Measurements from ENCODE around the gene H3-3A.
"Not testable (repeated sequence)": the region's sequence is repeated elsewhere in the genome, so short reads cannot be mapped to it uniquely, and the experiment has no call there.

H3-3A gene

DNA sequence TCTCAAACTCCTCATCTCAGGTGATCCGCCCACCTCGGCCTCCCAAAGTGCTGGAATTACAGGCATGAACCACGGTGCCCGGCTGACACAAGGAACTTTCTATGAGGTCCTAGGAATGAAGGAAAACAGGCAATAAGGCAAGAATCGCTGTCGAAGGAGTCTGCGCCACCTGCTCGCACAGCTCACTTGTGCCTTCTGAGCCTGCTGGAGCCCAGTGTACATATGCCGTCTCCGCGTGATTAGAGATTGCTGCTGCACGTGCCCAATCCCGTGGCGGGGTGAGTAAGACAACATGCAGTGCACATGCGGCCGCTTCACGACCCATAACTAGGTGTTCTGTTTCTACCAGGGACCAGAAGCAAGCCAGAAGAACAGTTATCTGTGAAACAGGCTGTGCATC is 24.3 kb downstream of the H3-3A start:
- DNase-seq, result no peak

DNA sequence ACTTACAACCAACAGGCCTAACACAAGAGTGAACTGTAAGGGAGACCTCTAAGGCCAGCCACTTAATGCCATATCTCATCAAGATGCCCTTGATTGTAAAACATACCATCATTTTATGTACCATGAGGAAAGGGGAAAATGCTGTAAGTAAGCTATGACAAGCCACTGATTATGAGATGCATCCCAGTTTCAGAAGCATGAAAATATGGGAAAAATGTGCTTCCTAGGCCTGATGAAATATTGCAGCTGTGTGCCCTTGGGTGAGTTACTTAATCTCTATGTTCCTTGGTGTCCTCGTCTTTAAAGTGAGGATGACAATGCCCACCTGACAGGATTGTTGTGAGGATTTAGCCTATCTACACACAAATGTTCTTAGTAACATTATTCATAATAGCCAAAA is 28.9 kb downstream of the H3-3A start:
- DNase-seq, result no peak

DNA sequence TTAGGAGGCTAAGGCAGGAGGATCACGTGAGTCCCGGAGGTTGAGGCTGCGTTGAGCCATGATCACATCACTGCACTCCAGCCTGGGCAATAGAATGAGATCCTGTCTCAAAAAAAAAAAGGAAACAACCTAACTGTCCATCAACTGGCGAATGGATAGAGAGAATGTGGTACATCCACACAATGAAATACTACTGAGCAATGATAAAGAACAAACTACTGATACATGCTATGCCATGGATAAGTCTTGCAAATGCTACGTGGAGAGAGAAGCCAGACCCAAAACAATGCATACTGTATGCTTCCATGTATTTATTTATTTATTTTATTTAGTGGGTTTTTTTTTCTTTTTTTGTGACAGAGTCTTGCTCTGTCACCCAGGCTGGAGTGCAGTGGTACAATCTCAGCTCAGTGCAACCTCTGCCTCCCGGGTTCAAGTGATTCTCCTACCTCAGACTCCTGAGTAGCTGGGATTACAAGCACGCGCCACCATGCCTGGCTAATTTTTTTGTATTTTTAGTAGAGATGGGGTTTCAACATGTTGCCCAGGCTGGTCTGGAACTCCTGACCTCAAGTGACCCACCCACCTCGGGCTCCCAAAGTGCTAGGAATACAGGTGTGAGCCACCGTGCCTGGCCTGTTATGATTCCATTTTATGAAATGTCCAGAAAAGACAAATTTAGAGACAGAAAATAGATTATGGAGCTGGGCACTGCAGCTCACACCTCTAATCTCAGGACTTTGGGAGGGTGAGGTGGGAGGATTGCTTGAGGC is 29.7 kb downstream of the H3-3A start:
- not testable (repeated sequence) for DNase-seq

DNA sequence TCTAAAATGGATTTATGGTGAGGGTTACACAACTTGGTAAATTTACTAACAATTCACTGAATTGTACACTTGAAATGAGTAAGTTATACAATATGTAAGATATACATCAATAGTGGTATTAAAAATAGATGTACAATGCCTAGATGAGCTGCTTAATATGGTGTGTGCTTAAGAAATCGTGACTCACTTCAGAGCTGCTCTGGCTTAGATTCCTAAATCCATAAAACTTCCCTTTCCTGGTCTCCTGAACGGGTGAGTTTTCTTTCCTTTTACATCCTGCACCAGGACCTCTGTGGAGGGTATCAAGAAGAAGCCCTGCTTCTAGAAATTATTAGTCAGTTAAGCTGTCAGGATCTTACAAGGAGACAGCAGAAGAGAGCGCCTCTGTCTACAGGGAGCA is 30.4 kb downstream of the H3-3A start:
- no peak for DNase-seq

DNA sequence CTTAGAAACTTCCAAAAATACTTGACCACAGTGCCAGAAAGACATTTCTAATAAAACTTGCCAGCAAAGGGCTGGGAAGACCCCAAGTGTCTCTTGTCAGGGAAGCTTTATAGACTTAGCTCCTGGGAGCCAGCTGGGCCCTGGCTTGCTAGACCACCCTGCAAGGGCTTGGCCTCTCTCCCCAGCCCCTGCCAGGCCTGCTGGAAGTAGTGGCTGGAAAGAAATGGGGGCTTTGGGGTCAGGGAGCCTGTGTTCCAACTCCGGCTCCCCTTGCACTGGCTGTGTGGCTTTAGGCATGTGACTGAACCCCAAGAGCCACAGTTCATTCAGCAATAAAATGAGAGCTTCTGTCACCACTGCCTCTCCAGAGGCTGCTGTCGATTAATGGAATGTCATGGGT is 31.1 kb downstream of the H3-3A start:
- no peak for DNase-seq

DNA sequence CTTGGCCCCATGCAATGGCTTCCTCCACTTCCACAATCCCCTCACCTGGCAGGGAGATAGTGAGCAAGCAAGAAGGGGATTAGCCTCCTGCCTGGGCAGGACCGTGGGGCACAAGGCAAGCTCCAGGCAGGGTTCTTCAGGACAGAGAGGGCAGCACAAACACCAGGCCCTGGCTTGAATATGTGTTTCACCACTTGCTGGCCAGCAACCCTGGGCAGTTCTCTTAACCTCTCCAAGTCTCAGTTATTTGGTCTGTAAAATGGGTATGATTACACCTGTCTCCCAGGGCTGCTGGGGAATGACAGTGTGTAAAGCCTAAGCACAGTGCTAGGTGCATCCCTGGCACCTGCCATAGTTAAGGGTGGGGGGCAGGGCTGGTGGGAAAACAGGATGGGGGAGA is 31.9 kb downstream of the H3-3A start:
- DNase-seq, result no peak

DNA sequence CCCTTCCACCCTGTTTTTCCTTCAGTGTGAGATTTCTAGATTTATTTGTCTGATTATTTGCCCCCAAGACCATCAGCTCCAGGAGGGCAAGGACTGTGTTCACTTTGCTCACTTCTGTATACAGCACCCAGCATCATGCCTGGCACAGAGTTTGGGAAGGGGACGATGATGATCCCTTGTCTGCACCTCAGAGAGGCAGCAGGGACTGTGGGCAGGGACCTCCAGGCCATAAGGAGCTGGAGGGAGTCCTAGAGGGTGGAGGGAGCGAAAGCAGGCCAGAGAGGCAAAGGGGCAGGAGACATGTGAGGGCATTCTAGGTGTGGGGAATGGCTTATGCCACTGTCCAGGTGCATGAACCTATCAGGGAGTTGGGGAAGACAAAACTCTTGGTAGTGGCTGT is 32.8 kb downstream of the H3-3A start:
- DNase-seq, result no peak

DNA sequence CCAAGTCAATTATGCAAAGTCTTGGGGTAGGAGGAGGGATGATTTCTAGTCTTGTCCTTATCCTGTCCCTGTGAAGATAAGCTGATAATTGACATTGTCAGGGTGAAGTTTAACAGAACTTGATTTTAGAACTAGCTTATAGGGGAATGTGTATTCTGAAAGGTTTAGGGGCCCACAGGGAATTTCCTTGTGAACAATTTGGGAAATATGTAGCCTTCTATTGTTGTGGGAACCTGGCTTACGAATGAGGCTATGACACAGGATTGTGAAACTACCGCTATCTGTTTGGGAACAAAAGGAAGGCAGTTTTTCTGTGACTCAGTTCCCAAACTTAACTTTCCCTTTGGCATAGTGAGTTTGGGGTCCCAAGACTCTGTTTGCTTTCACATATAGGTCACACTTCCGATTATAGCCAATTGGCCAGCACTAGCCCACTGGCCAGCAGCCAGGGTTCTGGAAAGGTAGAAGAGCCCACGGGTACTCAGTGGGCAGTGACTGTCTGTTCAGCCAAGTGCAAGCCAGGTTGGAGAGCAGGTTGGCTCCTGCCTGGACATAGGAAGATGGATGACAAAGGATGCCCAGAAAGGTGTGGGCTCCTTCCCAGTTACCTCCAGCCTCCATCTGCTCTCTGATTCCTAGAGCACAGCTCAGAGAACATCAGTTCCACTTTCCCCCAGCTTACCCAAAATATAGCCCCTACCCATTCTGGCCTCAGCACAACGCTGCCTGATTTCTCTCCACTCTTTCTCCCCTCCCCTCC is 35.5 kb downstream of the H3-3A start:
- DNase-seq, result no peak

DNA sequence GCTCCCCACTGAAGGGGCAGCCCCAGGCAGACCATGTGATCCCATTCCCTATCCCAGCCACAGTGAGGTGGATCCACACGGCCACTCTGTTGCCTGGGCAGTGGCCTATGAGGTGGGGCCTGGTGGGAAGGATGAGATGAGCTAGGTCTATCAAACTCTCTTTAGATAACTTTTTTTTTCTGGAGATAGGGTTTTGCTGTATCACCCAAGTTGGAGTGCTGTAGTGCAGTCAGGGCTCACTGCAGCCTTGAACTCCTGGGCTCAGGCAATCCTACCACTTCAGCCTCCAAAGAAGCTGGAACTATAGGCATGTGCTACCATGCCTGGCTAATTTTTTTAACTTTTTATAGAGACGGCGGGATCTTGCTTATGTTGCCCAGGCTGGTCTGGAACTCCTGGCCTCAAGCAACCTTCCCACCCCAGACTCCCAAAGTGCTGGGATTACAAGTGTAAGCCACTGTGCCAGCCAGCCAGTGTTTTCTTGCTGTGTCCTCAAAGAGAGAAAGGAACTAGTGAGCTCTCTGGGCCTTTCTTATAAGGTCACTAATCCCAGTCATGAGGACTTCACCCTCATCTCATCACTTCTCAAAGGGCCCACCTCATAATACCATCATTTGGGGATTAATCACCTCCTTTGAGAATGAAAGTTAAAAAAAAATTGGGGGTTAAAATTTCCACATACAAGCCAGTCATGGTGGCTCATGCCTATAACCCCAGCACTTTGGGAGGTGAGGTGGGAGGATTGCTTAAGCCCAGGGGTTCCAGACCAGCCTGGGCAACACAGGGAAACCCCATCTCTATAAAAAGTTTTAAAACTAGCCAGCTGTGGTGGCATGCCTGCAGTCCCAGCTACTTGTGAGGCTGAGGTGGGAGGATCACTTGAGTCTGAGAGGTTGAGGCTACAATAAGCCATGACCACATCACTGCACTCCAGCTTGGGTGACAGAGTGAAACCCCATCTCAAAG is 36.6 kb downstream of the H3-3A start:
- no peak for DNase-seq

DNA sequence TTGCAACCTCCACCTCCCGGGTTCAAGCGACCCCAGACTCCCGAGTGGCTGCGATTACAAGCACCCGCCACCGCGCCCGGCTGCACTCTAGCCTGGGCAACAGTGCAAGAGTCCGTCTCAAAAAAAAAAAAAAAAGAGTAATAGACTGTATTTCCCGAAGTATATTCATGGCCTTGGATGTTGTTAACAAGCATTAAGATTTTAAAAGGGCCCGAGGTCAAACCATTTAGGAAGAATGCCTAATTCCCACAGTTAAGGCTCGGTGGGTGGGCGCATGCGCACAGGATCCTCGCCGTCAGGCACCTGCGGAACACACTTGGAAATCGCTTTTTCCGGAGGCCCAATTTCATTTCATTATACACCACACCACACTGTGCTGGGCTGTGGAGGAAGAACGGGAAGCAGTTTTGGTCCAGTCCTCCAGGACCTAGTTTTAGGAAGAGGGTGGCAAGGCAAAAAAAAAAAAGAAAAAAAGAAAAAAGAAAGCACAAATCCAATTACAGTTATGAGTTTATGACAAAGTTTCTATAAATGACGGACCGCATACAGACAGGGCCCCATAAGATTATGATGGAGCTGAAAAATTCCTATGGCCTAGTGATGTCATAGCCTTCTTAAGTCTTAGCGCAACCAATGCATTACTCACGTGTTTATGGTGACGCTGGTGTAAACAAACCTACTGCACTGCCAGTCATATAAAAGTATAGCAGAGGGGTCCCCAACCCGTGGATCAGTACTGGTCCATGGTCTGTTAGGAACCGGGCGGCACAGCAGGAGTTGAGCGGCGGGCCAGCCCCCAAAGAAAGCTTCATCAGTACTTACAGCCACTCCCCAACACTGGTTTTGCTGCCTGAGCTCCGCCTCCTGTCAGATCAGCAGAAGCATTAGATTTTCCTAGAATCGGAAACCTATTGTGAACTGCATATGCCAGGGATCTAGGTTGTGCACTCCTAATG is 38.2 kb downstream of the H3-3A start:
- peak; percentile 25 for DNase-seq

DNA sequence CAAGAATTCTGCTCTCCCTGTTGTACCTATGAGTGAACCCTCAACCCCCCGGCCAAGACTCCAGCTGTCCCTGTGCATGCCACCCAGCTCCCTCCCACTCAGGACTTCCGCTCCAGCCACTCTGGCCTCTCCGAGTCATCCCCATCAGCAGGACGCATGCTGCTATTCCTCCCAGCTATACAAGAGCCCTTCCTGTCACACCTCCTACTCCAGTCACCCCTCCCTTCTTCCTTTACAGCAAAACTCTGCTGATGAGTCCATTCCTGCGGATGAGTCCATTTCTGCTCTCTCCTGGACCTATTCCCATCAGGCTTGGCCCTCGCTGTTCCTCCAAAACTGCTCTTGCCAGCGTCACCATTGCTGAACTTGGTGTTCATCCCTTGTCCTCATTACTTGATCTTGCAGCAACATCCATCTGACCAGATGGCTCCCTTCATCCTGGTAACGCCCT is 42.2 kb downstream of the H3-3A start:
- no peak for DNase-seq

DNA sequence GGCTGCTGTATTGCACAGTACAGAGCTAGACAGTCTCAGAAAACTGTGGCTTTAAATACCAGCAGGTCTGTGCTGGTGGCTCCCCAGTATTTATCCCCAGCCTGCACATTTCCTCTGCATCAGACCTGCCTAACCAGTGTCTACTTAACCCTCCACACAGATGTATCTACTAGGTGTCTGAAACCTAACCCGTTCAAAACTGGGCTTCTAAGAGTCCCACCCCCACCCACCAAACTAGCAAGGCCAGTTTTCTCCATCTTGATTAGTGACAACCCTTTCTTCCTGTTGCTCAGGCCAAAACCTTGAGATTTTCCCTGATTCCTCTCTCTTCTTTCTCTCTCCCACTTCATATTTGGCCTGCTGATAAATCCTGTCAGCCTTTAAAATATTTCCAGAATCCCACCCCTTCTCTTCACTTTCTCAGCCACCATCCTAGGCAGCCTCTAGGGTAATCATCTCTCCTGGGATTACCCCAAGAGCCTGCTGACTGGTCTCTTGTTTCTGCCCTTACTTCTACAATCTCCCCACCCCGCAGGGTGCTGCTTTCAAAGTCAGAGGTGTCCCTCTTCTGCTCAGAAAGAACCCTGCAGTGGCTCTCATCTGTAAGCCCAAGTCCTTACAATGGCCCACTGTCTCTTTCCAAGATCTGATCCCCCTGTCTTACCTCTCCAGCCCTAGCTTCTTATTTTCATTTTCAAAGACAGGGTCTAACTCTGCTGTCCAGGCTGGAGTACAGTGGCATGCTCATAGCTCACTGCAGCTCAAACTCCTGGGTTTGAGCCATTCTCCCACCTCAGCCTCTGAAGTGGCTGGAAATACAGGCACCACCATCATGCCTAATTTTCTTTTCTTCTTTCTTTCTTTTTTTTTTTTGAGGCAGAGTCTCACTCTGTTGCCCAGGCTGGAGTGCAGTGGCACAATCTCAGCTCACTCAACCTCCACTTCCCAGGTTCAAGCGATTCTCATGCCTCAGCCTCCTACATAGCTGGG is 45.2 kb downstream of the H3-3A start:
- DNase-seq, result no peak

DNA sequence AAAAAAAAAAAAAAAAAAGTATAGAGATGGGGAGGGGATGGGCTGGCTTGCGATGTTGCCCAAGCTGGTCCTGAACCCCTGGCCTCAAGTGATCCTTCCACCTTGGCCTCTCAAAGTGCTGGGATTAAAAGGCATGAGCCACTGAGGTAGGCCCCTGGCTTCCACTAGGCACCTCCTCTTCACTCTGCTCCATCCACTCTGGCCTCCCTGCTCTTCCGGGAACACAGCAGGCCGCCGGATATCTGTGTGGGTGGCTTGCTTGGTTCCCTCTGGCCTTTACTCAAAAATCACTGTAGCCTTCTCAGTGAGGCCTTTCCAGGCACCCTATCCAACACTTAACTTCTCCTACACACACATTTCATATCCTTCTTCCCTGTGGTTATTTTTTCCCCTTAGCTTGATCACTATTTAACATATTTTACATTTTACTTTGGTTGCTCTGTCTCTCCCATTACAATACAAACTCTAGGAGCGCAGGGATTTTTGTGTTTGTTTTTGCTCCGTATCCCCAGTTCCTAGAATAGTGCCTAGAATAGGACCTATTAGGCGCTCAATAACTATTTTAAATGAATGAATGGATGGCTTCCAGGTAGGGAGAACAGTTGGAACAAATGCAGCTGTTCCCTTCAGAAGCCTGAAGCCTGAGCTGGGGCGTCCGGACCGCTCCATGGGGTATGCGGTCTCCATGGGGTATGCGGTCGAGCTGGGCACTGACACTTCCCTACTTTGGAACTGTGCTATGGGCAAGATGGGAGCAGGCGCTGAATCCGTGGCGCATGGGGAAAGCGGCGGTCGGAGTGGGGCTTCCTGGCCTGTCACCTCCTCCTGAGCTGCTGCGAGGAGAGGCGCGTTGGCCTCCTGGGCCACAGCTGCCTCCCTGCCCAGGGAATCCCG is 46.7 kb downstream of the H3-3A start:
- DNase-seq, result no peak

DNA sequence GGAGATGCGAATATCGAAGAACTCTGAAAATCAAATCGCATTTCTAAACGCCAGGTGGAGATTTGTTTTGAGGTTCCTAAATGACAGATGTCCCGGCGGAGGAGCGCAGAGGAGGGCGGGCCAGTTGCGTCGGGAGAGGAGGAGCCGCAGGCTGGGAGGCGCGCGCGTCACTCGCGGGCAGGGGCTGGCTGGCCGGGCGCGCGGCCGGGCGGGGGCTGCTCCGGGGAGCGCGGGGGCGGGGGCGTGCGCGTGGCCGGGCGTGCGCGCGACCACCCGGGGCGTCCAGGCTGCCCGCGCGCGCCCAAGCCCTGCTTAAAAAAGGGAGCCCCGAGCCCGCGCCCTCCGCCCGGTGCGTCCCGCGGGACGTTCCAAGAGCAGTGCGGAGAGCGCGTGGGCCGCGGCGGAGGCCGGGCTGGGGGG is 47.3 kb downstream of the H3-3A start:
- peak; percentile 68 for DNase-seq

DNA sequence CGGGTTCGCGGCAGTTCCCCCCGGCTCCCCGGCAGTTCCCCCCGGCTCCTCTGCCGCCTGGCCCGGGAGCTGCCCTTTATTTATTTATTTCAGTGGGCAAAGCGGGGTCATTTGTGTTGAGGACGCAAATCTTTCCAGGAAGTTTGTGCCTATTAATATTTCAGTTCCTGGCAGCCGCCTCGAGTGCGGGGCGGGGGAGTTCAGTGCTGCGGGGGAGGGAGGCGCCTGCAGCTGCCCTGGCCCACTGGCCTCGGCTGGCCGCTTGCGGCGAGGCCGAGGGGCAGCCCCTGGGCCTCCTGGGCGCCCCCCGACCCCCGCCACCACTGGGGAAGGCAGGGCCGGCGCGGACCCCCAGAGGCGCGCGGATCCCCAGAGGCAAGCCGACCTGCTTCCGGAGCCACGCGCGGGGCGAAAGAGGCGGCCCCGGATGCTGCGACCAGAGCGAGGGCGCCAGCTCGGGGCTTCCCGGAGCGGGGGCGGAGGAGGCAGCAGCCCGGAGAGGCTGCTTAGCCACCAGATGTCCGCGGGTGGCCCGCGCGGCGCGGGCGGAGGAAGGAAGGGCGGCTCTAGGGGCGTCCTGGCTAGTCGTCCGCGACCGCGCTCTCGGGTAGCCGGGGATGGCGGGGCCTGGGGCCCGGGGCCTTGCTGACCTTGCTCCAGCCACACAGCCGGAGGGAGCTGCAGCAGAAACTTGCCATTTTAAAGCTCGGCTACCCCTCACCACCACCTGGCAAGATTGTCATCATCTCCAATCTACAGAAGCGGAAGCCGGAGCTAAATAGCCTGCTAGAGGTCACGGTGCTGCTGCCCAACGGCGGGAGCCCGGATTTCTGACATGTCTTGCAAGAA is 48.0 kb downstream of the H3-3A start:
- DNase-seq, result peak; percentile 41

DNA sequence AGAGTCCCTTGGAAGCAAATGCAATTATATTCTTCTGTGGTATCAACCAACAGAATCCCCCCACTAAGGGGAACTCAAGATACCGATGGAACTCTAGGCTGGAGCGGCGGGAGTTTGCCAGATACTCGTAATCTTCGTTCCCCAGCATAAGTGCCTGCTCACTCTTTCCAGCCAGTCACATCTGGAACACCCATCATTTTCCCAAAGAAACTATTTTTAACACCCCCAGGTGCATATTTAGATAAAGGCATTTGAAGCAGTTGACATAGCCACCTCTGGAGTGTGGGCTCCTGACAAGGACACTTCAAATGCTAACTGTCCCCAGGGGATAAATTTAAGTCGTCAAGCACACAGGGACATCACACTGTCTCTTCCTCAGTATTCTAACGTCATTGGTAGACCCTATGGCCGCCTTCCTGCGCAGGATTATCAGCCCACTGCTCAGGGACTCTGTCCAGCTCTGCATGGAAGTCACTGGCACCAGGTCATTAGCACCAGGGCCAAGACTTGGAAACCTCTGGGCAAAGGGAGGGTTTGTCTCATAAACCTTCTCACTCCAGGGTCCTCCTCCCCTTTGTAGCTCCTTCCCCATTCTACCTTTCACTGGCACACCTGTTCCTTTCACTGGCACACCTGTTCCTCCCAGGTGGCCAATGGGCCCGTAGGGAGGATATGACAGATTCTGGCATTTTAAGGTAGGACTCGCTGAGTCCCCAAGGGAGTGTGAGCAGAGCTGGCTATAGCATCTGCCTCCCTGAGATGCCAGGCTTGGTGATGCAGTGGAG is 48.8 kb downstream of the H3-3A start:
- DNase-seq, result no peak

DNA sequence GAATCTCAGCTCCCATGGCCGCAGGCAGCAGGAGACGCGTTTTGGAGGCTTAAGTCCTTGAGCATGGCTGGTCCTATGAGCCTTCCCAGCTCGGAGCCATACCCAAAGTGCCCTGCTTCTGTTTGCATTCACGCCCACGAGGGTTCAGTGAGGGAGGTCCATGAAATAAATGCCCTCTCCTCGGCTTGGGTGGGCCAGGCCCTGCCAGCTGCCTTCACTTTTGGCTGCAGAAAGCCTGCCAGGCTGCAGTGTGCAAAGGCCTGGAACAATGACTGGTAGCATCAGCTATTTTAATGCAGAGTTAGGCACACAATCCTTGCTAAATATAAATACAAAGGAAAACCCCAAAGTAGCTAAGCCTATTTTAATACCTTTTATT is 49.4 kb downstream of the H3-3A start:
- DNase-seq, result no peak

DNA sequence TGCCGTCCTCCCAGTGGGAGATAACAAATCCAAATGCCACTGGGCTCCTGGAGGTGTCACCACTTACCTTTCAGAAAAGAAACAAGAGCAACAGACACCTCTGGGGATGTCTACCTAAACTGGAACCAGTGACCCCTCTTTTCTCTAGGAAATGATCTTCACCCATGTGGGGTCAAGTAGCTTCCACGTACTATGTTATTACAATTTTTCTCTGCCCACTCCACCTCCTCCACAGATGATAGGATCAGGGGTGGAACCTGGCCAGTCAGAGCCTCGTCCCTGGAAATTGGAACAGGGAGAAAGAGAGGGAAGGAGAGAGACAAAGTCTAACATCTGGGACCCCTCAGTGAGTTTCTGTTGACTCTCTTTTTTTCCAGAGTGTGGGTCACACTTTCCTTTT is 50.1 kb downstream of the H3-3A start:
- no peak for DNase-seq
